Measurements from ENCODE around the gene FLVCR1. TPM values are rescaled to one million over a fixed set of nuclear protein-coding genes. Genes with fewer than 3 reads are reported as not detected.
"Not testable (repeated sequence)": the region's sequence is repeated elsewhere in the genome, so short reads cannot be mapped to it uniquely, and the experiment has no call there.

Gene FLVCR1
- total RNA-seq, 2 experiments from 2014 or later = 16.5 to 22.4 TPM

DNA sequence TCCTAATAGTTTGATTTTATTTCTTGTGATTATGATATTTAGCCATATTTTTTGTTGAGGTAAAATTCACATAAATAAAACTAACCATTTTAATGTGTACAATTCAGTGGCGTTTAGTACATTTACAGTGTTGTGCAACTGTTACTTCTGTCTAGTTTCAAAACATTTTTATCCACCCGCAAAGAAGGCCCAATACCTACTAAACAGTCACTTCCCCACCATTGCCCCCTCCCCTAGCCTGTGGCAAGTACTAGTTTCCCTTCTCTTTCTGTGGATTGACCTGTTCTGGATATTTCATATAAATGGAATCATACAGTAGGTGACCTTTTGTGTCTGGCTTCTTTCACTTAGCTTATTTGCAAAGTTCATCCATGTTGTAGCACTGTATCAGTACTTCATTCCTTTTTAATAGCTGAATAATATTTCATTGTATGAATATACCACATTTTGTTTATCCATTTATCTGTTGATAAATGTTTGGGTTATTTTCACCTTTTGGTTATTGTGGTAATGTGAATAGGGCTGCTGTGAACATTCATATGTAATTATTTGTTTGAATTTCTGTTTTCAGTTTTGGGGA lies 4.1 kb downstream of the FLVCR1 start:
- peaks cover 58% of the 10 kb centered on the region for H3K36me3 ChIP-seq (ENCODE audit: insufficient read depth, low read length)
- intact Hi-C loops (cut with micrococcal nuclease; ENCODE audit: unreplicated experiment) = no loop called here
- no peak overlapping the region for H3K27ac ChIP-seq (ENCODE audit: low read depth, low read length, poor library complexity, severe bottlenecking)
- peaks cover 24% of the 10 kb centered on the region for H3K4me1 ChIP-seq (ENCODE audit: insufficient read depth, low read length, poor library complexity, severe bottlenecking)
- no peak for DNase-seq (ENCODE audit: low spot score)
- H4K20me1 ChIP-seq (ENCODE audit: insufficient read depth, low read length) = no peaks in the 10 kb centered on the region
- CTCF ChIA-PET (ENCODE audit: unreplicated experiment) = no interaction called here
- no peak overlapping the region for H2AFZ ChIP-seq (ENCODE audit: low read length)
- H3K4me2 ChIP-seq (ENCODE audit: low read length) = peak overlapping the region; percentile 30; the same call in 1 of the 2 replicates
- no peaks in the 10 kb centered on the region for H3K9me2 ChIP-seq (ENCODE audit: insufficient read depth, low read length)
- no peak overlapping the region for H3K4me3 ChIP-seq (ENCODE audit: low read depth, low read length, poor library complexity, severe bottlenecking)
- H3K79me2 ChIP-seq (ENCODE audit: insufficient read depth, low read depth, low read length) = peaks cover 62% of the 10 kb centered on the region
- no TSS peak for BruUV-seq (replicated peaks)
- H3K9me3 ChIP-seq (ENCODE audit: low read length) = peaks cover 6% of the 10 kb centered on the region; the same call in 1 of the 2 replicates
- POLR2A ChIA-PET = interaction anchor here (0.5 to 1.6 kb wide), 3 partner anchors 25 to 68 kb away, joined by 3 to 9 read pairs (median 5); no protein-coding TSS in a partner anchor
- TF ChIP-seq EZH2phosphoT487 (IDR thresholded peaks at IDR 0.05; ENCODE audit: borderline replicate concordance, low read depth, low read length) = no peak

DNA sequence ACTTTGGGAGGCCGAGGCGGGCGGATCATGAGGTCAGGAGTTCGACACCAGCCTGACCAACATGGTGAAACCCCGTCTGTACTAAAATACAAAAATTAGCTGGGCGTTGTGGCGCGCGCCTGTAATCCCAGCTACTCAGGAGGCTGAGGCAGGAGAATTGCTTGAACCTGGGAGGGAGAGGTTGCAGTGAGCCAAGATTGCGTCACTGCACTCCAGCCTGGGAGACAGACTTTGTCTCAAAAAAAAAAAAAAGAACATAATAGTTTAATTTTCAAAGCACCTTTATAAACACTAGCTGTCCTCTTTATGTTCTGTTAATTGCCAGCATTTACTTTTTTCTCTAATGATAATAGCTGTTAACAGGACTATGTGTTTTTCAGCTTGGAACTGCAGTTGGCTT lies 5.3 kb downstream of the FLVCR1 start:
- POLR2A ChIA-PET = interaction anchor here (0.5 to 1.6 kb wide), 4 partner anchors 8 to 94 kb away, joined by 4 to 6 read pairs (median 6); no protein-coding TSS in a partner anchor
- H3K27ac ChIP-seq (ENCODE audit: low read depth, low read length, poor library complexity, severe bottlenecking); H3K9me3 ChIP-seq (ENCODE audit: low read length); DNase-seq (ENCODE audit: low spot score); intact Hi-C loops (cut with micrococcal nuclease; ENCODE audit: unreplicated experiment); H3K9me2 ChIP-seq (ENCODE audit: insufficient read depth, low read length); H3K4me3 ChIP-seq (ENCODE audit: low read depth, low read length, poor library complexity, severe bottlenecking); H3K4me2 ChIP-seq (ENCODE audit: low read length); CTCF ChIA-PET (ENCODE audit: unreplicated experiment); H2AFZ ChIP-seq (ENCODE audit: low read length); H4K20me1 ChIP-seq (ENCODE audit: insufficient read depth, low read length); BruUV-seq (replicated peaks): not testable (repeated sequence)
- peaks cover 23% of the 10 kb centered on the region for H3K4me1 ChIP-seq (ENCODE audit: insufficient read depth, low read length, poor library complexity, severe bottlenecking)
- peaks cover 56% of the 10 kb centered on the region for H3K79me2 ChIP-seq (ENCODE audit: insufficient read depth, low read depth, low read length)
- H3K36me3 ChIP-seq (ENCODE audit: insufficient read depth, low read length) = peaks cover 65% of the 10 kb centered on the region

DNA sequence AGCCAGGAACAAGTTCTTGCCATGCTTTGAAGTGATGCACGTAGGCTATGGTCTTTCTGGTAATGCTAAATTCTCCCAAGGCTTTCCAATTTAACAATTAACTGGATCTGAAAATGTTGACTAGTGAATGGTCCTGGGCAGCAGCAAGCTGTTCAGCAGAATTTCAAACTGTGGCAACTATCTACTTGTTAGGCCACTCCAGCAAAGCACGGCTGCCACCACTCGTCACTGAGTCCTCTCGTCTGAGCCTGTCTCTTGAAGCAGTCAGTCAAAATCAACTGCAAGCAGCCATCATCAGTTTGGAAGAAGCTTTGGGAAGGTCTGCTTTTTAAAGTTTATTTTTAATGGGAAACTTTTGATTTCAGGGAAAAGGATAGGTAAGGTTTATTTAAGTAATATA lies 6.1 kb downstream of the FLVCR1 start:
- BruUV-seq (replicated peaks) = no TSS peak
- Histone ChIP-seq H3K9me2 (ENCODE audit: insufficient read depth, low read length) (no peaks in the 10 kb centered on the region), H3K9me3 (ENCODE audit: low read length) (peaks cover 6% of the 10 kb centered on the region; the same call in 1 of the 2 replicates), H3K4me1 (ENCODE audit: insufficient read depth, low read length, poor library complexity, severe bottlenecking) (peaks cover 23% of the 10 kb centered on the region), H4K20me1 (ENCODE audit: insufficient read depth, low read length) (no peaks in the 10 kb centered on the region), H3K79me2 (ENCODE audit: insufficient read depth, low read depth, low read length) (peaks cover 48% of the 10 kb centered on the region), H3K27ac (ENCODE audit: low read depth, low read length, poor library complexity, severe bottlenecking) (no peak overlapping the region), H3K4me3 (ENCODE audit: low read depth, low read length, poor library complexity, severe bottlenecking) (no peak overlapping the region), H3K36me3 (ENCODE audit: insufficient read depth, low read length) (peaks cover 74% of the 10 kb centered on the region), H2AFZ (ENCODE audit: low read length) (no peak overlapping the region), H3K4me2 (ENCODE audit: low read length) (no peak overlapping the region)
- intact Hi-C loops (cut with micrococcal nuclease; ENCODE audit: unreplicated experiment) = no loop called here
- POLR2A ChIA-PET = interaction anchor here (0.6 to 0.7 kb wide), 2 partner anchors 43 to 150 kb away, joined by 3 read pairs; no protein-coding TSS in a partner anchor
- no peak for DNase-seq (ENCODE audit: low spot score)
- no peak for TF ChIP-seq EZH2phosphoT487 (IDR thresholded peaks at IDR 0.05; ENCODE audit: borderline replicate concordance, low read depth, low read length)
- TF ChIP-seq, protein P1, sequence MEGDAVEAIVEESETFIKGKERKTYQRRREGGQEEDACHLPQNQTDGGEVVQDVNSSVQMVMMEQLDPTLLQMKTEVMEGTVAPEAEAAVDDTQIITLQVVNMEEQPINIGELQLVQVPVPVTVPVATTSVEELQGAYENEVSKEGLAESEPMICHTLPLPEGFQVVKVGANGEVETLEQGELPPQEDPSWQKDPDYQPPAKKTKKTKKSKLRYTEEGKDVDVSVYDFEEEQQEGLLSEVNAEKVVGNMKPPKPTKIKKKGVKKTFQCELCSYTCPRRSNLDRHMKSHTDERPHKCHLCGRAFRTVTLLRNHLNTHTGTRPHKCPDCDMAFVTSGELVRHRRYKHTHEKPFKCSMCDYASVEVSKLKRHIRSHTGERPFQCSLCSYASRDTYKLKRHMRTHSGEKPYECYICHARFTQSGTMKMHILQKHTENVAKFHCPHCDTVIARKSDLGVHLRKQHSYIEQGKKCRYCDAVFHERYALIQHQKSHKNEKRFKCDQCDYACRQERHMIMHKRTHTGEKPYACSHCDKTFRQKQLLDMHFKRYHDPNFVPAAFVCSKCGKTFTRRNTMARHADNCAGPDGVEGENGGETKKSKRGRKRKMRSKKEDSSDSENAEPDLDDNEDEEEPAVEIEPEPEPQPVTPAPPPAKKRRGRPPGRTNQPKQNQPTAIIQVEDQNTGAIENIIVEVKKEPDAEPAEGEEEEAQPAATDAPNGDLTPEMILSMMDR (conservative IDR thresholded peaks at IDR 0.05; ENCODE audit: low read length) = no peak
- CTCF ChIA-PET (ENCODE audit: unreplicated experiment) = no interaction called here
